22Rv1 (cell line): ENCODE data around the gene SLC7A8.

ENCODE experiments used
- CTCF ChIP-seq: fragments of 450-650 bp; IDR thresholded peaks from 2 replicates; pipeline ENCODE4 v1.5.1; 2017; ENCODE audit warnings: mild to moderate bottlenecking
- ZFX ChIP-seq: fragments of 450-650 bp; IDR thresholded peaks from 2 replicates; pipeline ENCODE4 v1.6.1; 2017; ENCODE audit warnings: antibody characterized with exemption, borderline replicate concordance

GRCh38 chr14:23093991-23094665 lies 89.3 kb downstream of the SLC7A8 start:
- no peak; the same call in 1 of the 2 replicates for TF ChIP-seq CTCF
- no peak for TF ChIP-seq ZFX
